Naive thymus-derived CD4-positive, alpha-beta T cell (primary cell): ENCODE measurements around the gene ARNT2. TPM values are rescaled to one million over a fixed set of nuclear protein-coding genes. Genes with fewer than 3 reads are reported as not detected.

ENCODE experiments used
- ATAC-seq: fragments of 150-1000 bp; cut with Tn5 transposase; 2 replicates; pipeline ENCODE4 v1.10.0; 2021; ENCODE audit warnings: mild to moderate bottlenecking, moderate library complexity
- CTCF ChIA-PET: fragments of 350-600 bp; sonication (Branson Sonifier 250); formaldehyde crosslinking; loops from one replicate; lab custom pipeline; 2021; ENCODE audit warnings: antibody characterized with exemption; lab: Charles Lee
- POLR2A ChIA-PET: fragments of 350-600 bp; sonication (Branson Sonifier 250); formaldehyde crosslinking; loops from one replicate; lab custom pipeline; 2021; ENCODE audit warnings: antibody characterized with exemption, inconsistent platforms; lab: Charles Lee
- DNase-seq, 9 donors: peaks; one replicate each; pipeline versions ENCODE4 v3.0.0 to v3.0.0-alpha.2; 2020 to 2022; ENCODE audit warnings: mixed read lengths in 1 of 9
- H3K27ac ChIP-seq: one replicate; pipeline ENCODE4 v1.7.0; 2013; ENCODE audit warnings: mild to moderate bottlenecking, low read depth, low read length, moderate library complexity
- H3K27me3 ChIP-seq, 2 donors: one replicate each; pipeline ENCODE4 v1.7.0; 2013; ENCODE audit warnings: low read length in 2 of 2, mild to moderate bottlenecking in 2 of 2, moderate library complexity in 2 of 2; ENCODE audit not compliant: control insufficient read depth in 2 of 2, insufficient read depth in 2 of 2
- H3K36me3 ChIP-seq, 3 experiments: 1 replicate in 2 of 3; 2 replicates in 1 of 3; pipeline ENCODE4 v1.7.0; 2013; ENCODE audit warnings: low read length in 3 of 3, mild to moderate bottlenecking in 3 of 3, moderate library complexity in 1 of 3; ENCODE audit not compliant: insufficient read depth in 3 of 3, control insufficient read depth in 2 of 3
- H3K4me1 ChIP-seq, 2 donors: one replicate each; pipeline ENCODE4 v1.7.0; 2013; ENCODE audit warnings: low read length in 2 of 2, mild to moderate bottlenecking in 2 of 2, moderate library complexity in 1 of 2; ENCODE audit not compliant: control insufficient read depth in 2 of 2, insufficient read depth in 2 of 2
- H3K4me3 ChIP-seq: 2 replicates; pipeline ENCODE4 v1.7.0; 2013; ENCODE audit warnings: mild to moderate bottlenecking, low read length
- H3K9me3 ChIP-seq, 3 experiments: 1 replicate in 2 of 3; 2 replicates in 1 of 3; pipeline ENCODE4 v1.7.0; 2013; ENCODE audit warnings: low read length in 3 of 3; ENCODE audit not compliant: control insufficient read depth in 2 of 3
- H3K27ac Mint-ChIP-seq, 9 donors: one replicate each; pipeline ENCODE4 v1.8.0; 2020 to 2022; ENCODE audit warnings: mixed read lengths in 9 of 9, mild to moderate bottlenecking in 8 of 9, moderate library complexity in 5 of 9, inconsistent platforms in 2 of 9
- H3K27me3 Mint-ChIP-seq, 5 donors: one replicate each; pipeline ENCODE4 v1.8.0; 2021 to 2022; ENCODE audit warnings: mixed read lengths in 5 of 5, mild to moderate bottlenecking in 1 of 5
- H3K36me3 Mint-ChIP-seq, 5 donors: one replicate each; pipeline ENCODE4 v1.8.0; 2020 to 2022; ENCODE audit warnings: mixed read lengths in 5 of 5, mild to moderate bottlenecking in 3 of 5, inconsistent platforms in 1 of 5
- H3K4me1 Mint-ChIP-seq, 7 donors: one replicate each; pipeline ENCODE4 v1.8.0; 2020 to 2022; ENCODE audit warnings: mixed read lengths in 7 of 7, mild to moderate bottlenecking in 3 of 7, inconsistent platforms in 1 of 7
- H3K4me3 Mint-ChIP-seq, 10 donors: one replicate each; pipeline ENCODE4 v1.8.0; 2020 to 2022; ENCODE audit warnings: mild to moderate bottlenecking in 10 of 10, mixed read lengths in 10 of 10, moderate library complexity in 6 of 10, inconsistent platforms in 2 of 10
- H3K9me3 Mint-ChIP-seq, 11 donors: one replicate each; pipeline ENCODE4 v1.8.0; 2020 to 2022; ENCODE audit warnings: mixed read lengths in 11 of 11, mild to moderate bottlenecking in 4 of 11, inconsistent platforms in 1 of 11, moderate library complexity in 1 of 11
- intact Hi-C, 2 donors: fragments of 100-400 bp; cut with micrococcal nuclease; formaldehyde crosslinking; loops; one replicate each; pipeline ENCODE4 v1.15.1; 2023
- polyA plus RNA-seq, 2 donors: library from polyadenylated mRNA; unstranded; fragments of 300-500 nt; fragmentation: Illumina TruSeq; gene quantifications; one replicate each; pipeline ENCODE4 v1.2.3, GENCODE V29; 2021
- total RNA-seq, 6 experiments: library from RNA in 5 of 6; stranded (reverse) in 5 of 6; gene quantifications; 1 replicate in 5 of 6; 2 replicates in 1 of 6; pipeline ENCODE4 v1.2.3 and lab custom pipeline; 2021 to 2026

The ARNT2 gene
- total RNA-seq (not detected), polyA plus RNA-seq (not detected), total RNA-seq (lab: John Stamatoyannopoulos, UW) (not detected)

- Histone ChIP-seq H3K4me3 (no peak within 1 kb of the TSS), H3K27me3 (no peaks in the 10 kb centered on the region), H3K36me3 (no peaks in the 10 kb centered on the region), H3K9me3 (no peaks in the 10 kb centered on the region), H3K4me1 (no peaks in the 10 kb centered on the region), H3K27ac (no peak within 1 kb of the TSS)
- Mint-ChIP-seq H3K36me3 (peaks cover 0 to 4% (median 0%) of the 10 kb centered on the region in 5 donors), H3K4me1 (peaks cover 0 to 5% (median 5%) of the 10 kb centered on the region in 7 donors), H3K9me3 (peaks cover 0 to 7% (median 0%) of the 10 kb centered on the region in 11 donors), H3K4me3 (peak within 1 kb of the TSS in 6 of 10 donors; percentile 15 to 49 (median 26)), H3K27ac (peak within 1 kb of the TSS in 1 of 9 donors; percentile 15), H3K27me3 (peaks cover 65 to 77% (median 71%) of the 10 kb centered on the region in 5 donors)
- intact Hi-C loops = no loop called here
- ChIA-PET POLR2A (no interaction called here), CTCF (no interaction called here)
- ATAC-seq = no peak
- no peak for DNase-seq
Observed at GRCh38 chr15:80404057-80404760, at the start of gene ARNT2. Gene ARNT2 (plus strand): TSS chr15:80404382. CDS start chr15:80404516, 134 bp downstream.

- Histone ChIP-seq H3K9me3 (peaks cover 0 to 28% (median 0%) of the 10 kb centered on the region in 3 experiments), H3K4me3 (no peak overlapping the region), H3K27ac (no peak overlapping the region), H3K36me3 (no peaks in the 10 kb centered on the region), H3K27me3 (no peaks in the 10 kb centered on the region), H3K4me1 (no peaks in the 10 kb centered on the region)
- Mint-ChIP-seq H3K27me3 (peaks cover 0 to 31% (median 9%) of the 10 kb centered on the region in 5 donors), H3K27ac (no peak overlapping the region), H3K4me1 (no peaks in the 10 kb centered on the region), H3K9me3 (peaks cover 13 to 72% (median 24%) of the 10 kb centered on the region in 11 donors), H3K4me3 (no peak overlapping the region), H3K36me3 (peaks cover 0 to 15% (median 0%) of the 10 kb centered on the region in 5 donors)
- ChIA-PET CTCF (no interaction called here), POLR2A (no interaction called here)
- intact Hi-C loops = no loop called here
- DNase-seq (no peak), ATAC-seq (no peak)
Observed at GRCh38 chr15:80367094-80367493, 37.1 kb upstream of the ARNT2 start.

GRCh38 chr15:80367661-80368060 lies 36.5 kb upstream of the ARNT2 start:
- Histone ChIP-seq H3K27me3 (no peaks in the 10 kb centered on the region), H3K4me3 (no peak overlapping the region), H3K9me3 (peaks cover 0 to 28% (median 0%) of the 10 kb centered on the region in 3 experiments), H3K27ac (no peak overlapping the region), H3K36me3 (no peaks in the 10 kb centered on the region), H3K4me1 (no peaks in the 10 kb centered on the region)
- Mint-ChIP-seq H3K27me3 (peaks cover 0 to 29% (median 7%) of the 10 kb centered on the region in 5 donors), H3K36me3 (peaks cover 0 to 15% (median 0%) of the 10 kb centered on the region in 5 donors), H3K4me3 (no peak overlapping the region), H3K4me1 (no peaks in the 10 kb centered on the region), H3K9me3 (peaks cover 13 to 70% (median 24%) of the 10 kb centered on the region in 11 donors), H3K27ac (no peak overlapping the region)
- DNase-seq (no peak), ATAC-seq (no peak)
- ChIA-PET POLR2A (no interaction called here), CTCF (no interaction called here)
- intact Hi-C loops = no loop called here

GRCh38 chr15:80371924-80372323 lies 32.3 kb upstream of the ARNT2 start:
- ATAC-seq = no peak
- peaks cover 7 to 42% (median 18%) of the 10 kb centered on the region in 11 donors for H3K9me3 Mint-ChIP-seq
- Histone ChIP-seq H3K27me3 (no peaks in the 10 kb centered on the region), H3K9me3 (peaks cover 0 to 20% (median 0%) of the 10 kb centered on the region in 3 experiments), H3K27ac (no peak overlapping the region), H3K4me1 (no peaks in the 10 kb centered on the region), H3K36me3 (no peaks in the 10 kb centered on the region), H3K4me3 (no peak overlapping the region)
- H3K4me1 Mint-ChIP-seq = no peaks in the 10 kb centered on the region
- ChIA-PET POLR2A (no interaction called here), CTCF (no interaction called here)
- H3K27ac Mint-ChIP-seq = no peak overlapping the region
- H3K4me3 Mint-ChIP-seq = no peak overlapping the region
- no peak for DNase-seq
- peaks cover 0 to 36% (median 11%) of the 10 kb centered on the region in 5 donors for H3K27me3 Mint-ChIP-seq
- intact Hi-C loops = no loop called here
- H3K36me3 Mint-ChIP-seq = peaks cover 0 to 11% (median 0%) of the 10 kb centered on the region in 5 donors

DNA sequence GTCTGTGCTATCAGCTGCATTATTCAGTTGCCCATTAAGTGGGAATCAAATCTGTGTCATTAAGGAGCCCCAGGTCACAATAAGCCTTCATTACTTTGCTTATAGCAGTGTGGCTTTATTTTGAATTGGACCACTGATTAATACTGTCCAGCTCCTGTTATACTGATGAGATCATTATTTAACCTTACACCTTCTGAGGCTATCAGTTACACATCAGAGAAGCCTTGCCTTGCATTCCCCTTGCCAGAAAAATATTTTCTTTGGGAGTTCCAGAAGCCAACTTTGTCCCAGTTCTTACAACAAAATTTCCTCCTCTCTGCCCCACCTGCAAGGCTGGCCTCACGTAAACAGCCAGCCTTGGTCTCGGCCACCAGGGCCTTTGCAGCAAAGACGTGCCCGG lies 29.7 kb upstream of the ARNT2 start:
- Histone ChIP-seq H3K4me3 (no peak overlapping the region), H3K36me3 (no peaks in the 10 kb centered on the region), H3K27ac (no peak overlapping the region), H3K9me3 (no peaks in the 10 kb centered on the region), H3K27me3 (no peaks in the 10 kb centered on the region), H3K4me1 (no peaks in the 10 kb centered on the region)
- no peak for DNase-seq
- intact Hi-C loops = no loop called here
- H3K4me3 Mint-ChIP-seq = no peak overlapping the region
- H3K27ac Mint-ChIP-seq = no peak overlapping the region
- H3K36me3 Mint-ChIP-seq = peaks cover 0 to 5% (median 0%) of the 10 kb centered on the region in 5 donors
- ChIA-PET POLR2A (no interaction called here), CTCF (no interaction called here)
- peaks cover 0 to 53% (median 20%) of the 10 kb centered on the region in 5 donors for H3K27me3 Mint-ChIP-seq
- ATAC-seq = no peak
- H3K9me3 Mint-ChIP-seq = peaks cover 0 to 17% (median 2%) of the 10 kb centered on the region in 11 donors
- no peaks in the 10 kb centered on the region for H3K4me1 Mint-ChIP-seq

DNA sequence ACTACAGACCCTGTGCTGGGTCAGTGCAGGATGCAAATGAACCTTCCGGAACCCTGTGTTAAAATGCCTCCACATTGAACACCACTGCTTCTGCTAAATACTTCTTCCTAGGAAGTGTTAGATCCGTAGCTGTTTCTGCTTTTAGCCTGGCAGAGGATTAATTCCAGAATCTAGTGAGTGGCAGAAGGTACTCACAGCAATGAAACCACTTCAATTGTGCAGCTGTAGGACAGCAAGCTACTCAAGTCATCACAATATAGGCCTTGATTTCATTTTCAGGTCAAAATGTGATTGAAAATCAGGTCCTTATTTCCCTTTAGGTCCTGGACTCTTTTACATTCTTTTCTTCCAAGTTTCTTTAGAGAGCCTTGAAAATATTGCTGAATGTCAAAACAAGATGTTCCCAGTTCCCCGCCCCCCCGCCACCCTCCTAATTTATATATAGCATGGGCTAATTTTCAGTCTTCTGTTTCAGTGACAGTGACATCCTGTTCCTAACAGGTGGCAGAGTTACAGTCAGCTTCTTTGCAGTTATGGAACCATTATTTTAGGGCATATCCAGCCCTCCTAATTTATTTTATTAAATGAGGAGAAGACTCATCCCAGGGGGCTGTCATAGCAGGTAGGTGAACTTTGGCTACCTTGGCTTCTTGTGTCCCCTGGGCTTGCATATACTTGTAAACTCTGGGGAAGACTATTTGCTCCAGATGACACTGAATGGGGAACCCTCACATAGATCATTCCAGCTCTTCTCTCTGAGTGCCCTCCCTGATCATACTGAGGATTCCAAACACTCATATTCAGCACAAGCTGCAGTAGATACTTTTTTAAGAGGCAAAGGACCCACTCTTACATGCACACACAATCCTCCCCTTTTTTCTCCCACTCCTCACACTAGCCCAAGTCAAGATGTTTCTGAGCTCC lies 28.0 kb upstream of the ARNT2 start:
- no peaks in the 10 kb centered on the region for H3K27me3 ChIP-seq

More for the DNA sequence above, 28.0 kb upstream of the ARNT2 start:
- H3K4me3 Mint-ChIP-seq = no peak overlapping the region
- DNase-seq = no peak
- no peak for ATAC-seq
- no peaks in the 10 kb centered on the region for H3K4me1 Mint-ChIP-seq
- intact Hi-C loops = no loop called here
- no peak overlapping the region for H3K27ac Mint-ChIP-seq
- ChIA-PET POLR2A (no interaction called here), CTCF (no interaction called here)
- H3K9me3 ChIP-seq = no peaks in the 10 kb centered on the region
- H3K27ac ChIP-seq = no peak overlapping the region
- peaks cover 0 to 62% (median 25%) of the 10 kb centered on the region in 5 donors for H3K27me3 Mint-ChIP-seq
- no peaks in the 10 kb centered on the region for H3K36me3 ChIP-seq
- H3K36me3 Mint-ChIP-seq = peaks cover 0 to 4% (median 0%) of the 10 kb centered on the region in 5 donors
- no peaks in the 10 kb centered on the region for H3K4me1 ChIP-seq
- peaks cover 0 to 4% (median 0%) of the 10 kb centered on the region in 11 donors for H3K9me3 Mint-ChIP-seq
- no peak overlapping the region for H3K4me3 ChIP-seq
